Posterior cingulate gyrus (tissue), 11 donors: ENCODE measurements around the gene HELZ.
"Not testable (repeated sequence)": the region's sequence is repeated elsewhere in the genome, so short reads cannot be mapped to it uniquely, and the experiment has no call there.

Experiments used
- DNase-seq, 10 donors: peaks; one replicate each; pipeline versions ENCODE4 v3.0.0 to v3.0.0-alpha.2; 2020 to 2021; ENCODE audit warnings: mixed read lengths in 3 of 10
- intact Hi-C: fragments of 100-400 bp; cut with DNase I; formaldehyde crosslinking; loops from one replicate; pipeline ENCODE4 v1.15.1; 2023

The HELZ gene

GRCh38 chr17:67266496-67266895 is 21.5 kb upstream of the HELZ start:
- DNase-seq, result no peak
- intact Hi-C loops, result no loop called here

GRCh38 chr17:67265436-67266019 is 20.5 kb upstream of the HELZ start:
- intact Hi-C loops, result no loop called here

GRCh38 chr17:67262435-67263117 is 17.6 kb upstream of the HELZ start:
- DNase-seq, result no peak
- intact Hi-C loops, result no loop called here

More at GRCh38 chr17:67265436-67266019, 20.5 kb upstream of the HELZ start:
- DNase-seq, result no peak

GRCh38 chr17:67260170-67260987 is 15.4 kb upstream of the HELZ start:
- intact Hi-C loops, result no loop called here
- DNase-seq, result no peak

GRCh38 chr17:67258821-67259468 is 13.9 kb upstream of the HELZ start:
- DNase-seq, result no peak
- intact Hi-C loops, result no loop called here

- intact Hi-C loops, result no loop called here
- no peak for DNase-seq
These were observed 11.2 kb upstream of the HELZ start for GRCh38 chr17:67256075-67256732.

GRCh38 chr17:67253384-67253783 is 8.4 kb upstream of the HELZ start:
- DNase-seq, result no peak
- intact Hi-C loops, result no loop called here

GRCh38 chr17:67251586-67251985 is 6.6 kb upstream of the HELZ start:
- DNase-seq, intact Hi-C loops: not testable (repeated sequence)

GRCh38 chr17:67248291-67248690 is 3.3 kb upstream of the HELZ start:
- no peak for DNase-seq
- intact Hi-C loops, result loop anchor here (10.0 kb wide), 1 partner anchor 117 kb away; the partner anchor contains the start of gene PSMD12

- intact Hi-C loops, result loop anchor here (10.0 kb wide), 1 partner anchor 117 kb away; the partner anchor contains the start of gene PSMD12
- no peak for DNase-seq
These were observed 2.5 kb upstream of the HELZ start for GRCh38 chr17:67247416-67247900.

- intact Hi-C loops, result loop anchor here (10.0 kb wide), 1 partner anchor 118 kb away; the partner anchor contains the start of gene PSMD12
- no peak for DNase-seq
These were observed 1.8 kb upstream of the HELZ start for GRCh38 chr17:67246653-67247415.

- no peak for DNase-seq
- intact Hi-C loops, result loop anchor here (10.0 kb wide), 1 partner anchor 118 kb away; the partner anchor contains the start of gene PSMD12
These were observed 1.3 kb upstream of the HELZ start for GRCh38 chr17:67246403-67246652.

GRCh38 chr17:67245694-67246402 is 852 bp upstream of the HELZ start:
- DNase-seq, result peak in 5 of 10 donors; percentile 12 to 84 (median 77)
- intact Hi-C loops, result loop anchor here (10.0 kb wide), 1 partner anchor 119 kb away; the partner anchor contains the start of gene PSMD12

- intact Hi-C loops, result loop anchor here (10.0 kb wide), 1 partner anchor 120 kb away; the partner anchor contains the start of gene PSMD12
- DNase-seq, result peak in 3 of 10 donors; percentile 27 to 82 (median 76)
These were observed 444 bp downstream of the HELZ start for GRCh38 chr17:67244431-67245072.

- DNase-seq, result no peak
- intact Hi-C loops, result loop anchor here (10.0 kb wide), 1 partner anchor 122 kb away; the partner anchor contains the start of gene PSMD12
These were observed 1.7 kb downstream of the HELZ start for GRCh38 chr17:67243284-67243683.

GRCh38 chr17:67241719-67242341 is 3.2 kb downstream of the HELZ start:
- intact Hi-C loops, result loop anchor here (10.0 kb wide), 1 partner anchor 123 kb away; the partner anchor contains the start of gene PSMD12

GRCh38 chr17:67239597-67239996 is 5.4 kb downstream of the HELZ start:
- DNase-seq, result no peak
- intact Hi-C loops, result no loop called here

More at GRCh38 chr17:67241719-67242341, 3.2 kb downstream of the HELZ start:
- no peak for DNase-seq
